Measurements from ENCODE around the gene KCNMB3.

DNA sequence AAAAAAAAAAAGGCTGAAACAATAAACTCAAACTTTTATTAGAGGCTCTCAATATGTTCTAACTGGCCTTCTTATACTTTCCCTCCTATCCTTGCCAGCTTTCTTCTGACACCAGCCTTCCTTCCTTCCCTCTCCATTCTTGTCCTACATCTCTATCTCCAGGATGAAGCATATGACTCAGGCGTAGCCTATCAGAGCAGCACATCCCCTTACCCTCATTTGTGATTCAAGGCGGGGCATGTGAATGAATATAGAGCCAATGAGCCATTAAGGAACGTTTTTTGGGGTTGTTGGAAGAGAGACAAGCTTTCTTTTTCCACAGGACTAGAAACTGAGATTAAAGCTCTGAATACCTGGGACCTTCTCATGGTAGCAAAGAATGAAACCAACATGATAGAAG lies 25.1 kb upstream of the KCNMB3 start:
- TF ChIP-seq, protein P1, sequence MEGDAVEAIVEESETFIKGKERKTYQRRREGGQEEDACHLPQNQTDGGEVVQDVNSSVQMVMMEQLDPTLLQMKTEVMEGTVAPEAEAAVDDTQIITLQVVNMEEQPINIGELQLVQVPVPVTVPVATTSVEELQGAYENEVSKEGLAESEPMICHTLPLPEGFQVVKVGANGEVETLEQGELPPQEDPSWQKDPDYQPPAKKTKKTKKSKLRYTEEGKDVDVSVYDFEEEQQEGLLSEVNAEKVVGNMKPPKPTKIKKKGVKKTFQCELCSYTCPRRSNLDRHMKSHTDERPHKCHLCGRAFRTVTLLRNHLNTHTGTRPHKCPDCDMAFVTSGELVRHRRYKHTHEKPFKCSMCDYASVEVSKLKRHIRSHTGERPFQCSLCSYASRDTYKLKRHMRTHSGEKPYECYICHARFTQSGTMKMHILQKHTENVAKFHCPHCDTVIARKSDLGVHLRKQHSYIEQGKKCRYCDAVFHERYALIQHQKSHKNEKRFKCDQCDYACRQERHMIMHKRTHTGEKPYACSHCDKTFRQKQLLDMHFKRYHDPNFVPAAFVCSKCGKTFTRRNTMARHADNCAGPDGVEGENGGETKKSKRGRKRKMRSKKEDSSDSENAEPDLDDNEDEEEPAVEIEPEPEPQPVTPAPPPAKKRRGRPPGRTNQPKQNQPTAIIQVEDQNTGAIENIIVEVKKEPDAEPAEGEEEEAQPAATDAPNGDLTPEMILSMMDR (IDR thresholded peaks at IDR 0.05; ENCODE audit: insufficient read depth, low read length), result no peak
- TF ChIP-seq POLR2AphosphoS5 (IDR thresholded peaks at IDR 0.05; ENCODE audit: low read depth), result no peak
- TF ChIP-seq, protein P2, sequence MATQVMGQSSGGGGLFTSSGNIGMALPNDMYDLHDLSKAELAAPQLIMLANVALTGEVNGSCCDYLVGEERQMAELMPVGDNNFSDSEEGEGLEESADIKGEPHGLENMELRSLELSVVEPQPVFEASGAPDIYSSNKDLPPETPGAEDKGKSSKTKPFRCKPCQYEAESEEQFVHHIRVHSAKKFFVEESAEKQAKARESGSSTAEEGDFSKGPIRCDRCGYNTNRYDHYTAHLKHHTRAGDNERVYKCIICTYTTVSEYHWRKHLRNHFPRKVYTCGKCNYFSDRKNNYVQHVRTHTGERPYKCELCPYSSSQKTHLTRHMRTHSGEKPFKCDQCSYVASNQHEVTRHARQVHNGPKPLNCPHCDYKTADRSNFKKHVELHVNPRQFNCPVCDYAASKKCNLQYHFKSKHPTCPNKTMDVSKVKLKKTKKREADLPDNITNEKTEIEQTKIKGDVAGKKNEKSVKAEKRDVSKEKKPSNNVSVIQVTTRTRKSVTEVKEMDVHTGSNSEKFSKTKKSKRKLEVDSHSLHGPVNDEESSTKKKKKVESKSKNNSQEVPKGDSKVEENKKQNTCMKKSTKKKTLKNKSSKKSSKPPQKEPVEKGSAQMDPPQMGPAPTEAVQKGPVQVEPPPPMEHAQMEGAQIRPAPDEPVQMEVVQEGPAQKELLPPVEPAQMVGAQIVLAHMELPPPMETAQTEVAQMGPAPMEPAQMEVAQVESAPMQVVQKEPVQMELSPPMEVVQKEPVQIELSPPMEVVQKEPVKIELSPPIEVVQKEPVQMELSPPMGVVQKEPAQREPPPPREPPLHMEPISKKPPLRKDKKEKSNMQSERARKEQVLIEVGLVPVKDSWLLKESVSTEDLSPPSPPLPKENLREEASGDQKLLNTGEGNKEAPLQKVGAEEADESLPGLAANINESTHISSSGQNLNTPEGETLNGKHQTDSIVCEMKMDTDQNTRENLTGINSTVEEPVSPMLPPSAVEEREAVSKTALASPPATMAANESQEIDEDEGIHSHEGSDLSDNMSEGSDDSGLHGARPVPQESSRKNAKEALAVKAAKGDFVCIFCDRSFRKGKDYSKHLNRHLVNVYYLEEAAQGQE (IDR thresholded peaks at IDR 0.05; ENCODE audit: insufficient replicate concordance, low read depth), result no peak
- TF ChIP-seq GABPA (IDR thresholded peaks at IDR 0.05; ENCODE audit: low read depth), result no peak

Data from HL-60 (cell line).